Cardiac muscle cell (in vitro differentiated cells and primary cell): ENCODE results near the gene JAK3. TPM values are rescaled to one million over a fixed set of nuclear protein-coding genes. Genes with fewer than 3 reads are reported as not detected.
"Not testable (repeated sequence)": the region's sequence is repeated elsewhere in the genome, so short reads cannot be mapped to it uniquely, and the experiment has no call there.

Source experiments
- DNase-seq, 2 donors: peaks; one replicate each; pipeline versions ENCODE4 v3.0.0 to v3.0.0-alpha.2; 2010 to 2017; ENCODE audit warnings: low read depth in 1 of 2, low spot score in 1 of 2
- H3K27ac ChIP-seq: fragments of 200-600 bp; sonication (generic); 2 replicates; pipeline ENCODE4 v1.5.1; 2016
- H3K27me3 ChIP-seq: fragments of 200-600 bp; sonication (generic); 2 replicates; pipeline ENCODE4 v1.6.0; 2016; ENCODE audit warnings: control low read depth
- H3K36me3 ChIP-seq: fragments of 200-600 bp; sonication (generic); 2 replicates; pipeline ENCODE4 v1.5.1; 2016; ENCODE audit warnings: control low read depth
- H3K4me1 ChIP-seq: fragments of 200-600 bp; sonication (generic); 2 replicates; pipeline ENCODE4 v1.8.1; 2017; ENCODE audit warnings: low read depth, mild to moderate bottlenecking, mixed run types
- H3K4me3 ChIP-seq: fragments of 200-600 bp; sonication (generic); 2 replicates; pipeline ENCODE4 v1.5.1; 2016; ENCODE audit warnings: mild to moderate bottlenecking
- H3K9me3 ChIP-seq: fragments of 200-600 bp; sonication (generic); 2 replicates; pipeline ENCODE4 v1.5.1; 2017; ENCODE audit warnings: low read depth, mild to moderate bottlenecking, control low read depth
- polyA plus RNA-seq: library from polyadenylated mRNA; unstranded; fragments of >200 nt; fragmentation: Nextera tagmentation; extraction: Ambion mirVana; gene quantifications from 2 replicates; pipeline ENCODE4 v1.2.1, GENCODE V29; 2016
- total RNA-seq: library from RNA; depleted of rRNA; stranded (reverse); fragments of >200 nt; gene quantifications from 2 replicates; pipeline ENCODE4 v1.2.3, GENCODE V29; 2016
- TF ChIP-seq, protein P1 (sequence below): IDR thresholded peaks from 2 replicates; pipeline ENCODE4 v1.5.1; 2012; ENCODE audit warnings: low read depth, mild to moderate bottlenecking, low read length

JAK3 gene
- total RNA-seq (3.2 and 14.5 TPM in 2 replicates), polyA plus RNA-seq (1.5 and 11.0 TPM in 2 replicates)

DNA sequence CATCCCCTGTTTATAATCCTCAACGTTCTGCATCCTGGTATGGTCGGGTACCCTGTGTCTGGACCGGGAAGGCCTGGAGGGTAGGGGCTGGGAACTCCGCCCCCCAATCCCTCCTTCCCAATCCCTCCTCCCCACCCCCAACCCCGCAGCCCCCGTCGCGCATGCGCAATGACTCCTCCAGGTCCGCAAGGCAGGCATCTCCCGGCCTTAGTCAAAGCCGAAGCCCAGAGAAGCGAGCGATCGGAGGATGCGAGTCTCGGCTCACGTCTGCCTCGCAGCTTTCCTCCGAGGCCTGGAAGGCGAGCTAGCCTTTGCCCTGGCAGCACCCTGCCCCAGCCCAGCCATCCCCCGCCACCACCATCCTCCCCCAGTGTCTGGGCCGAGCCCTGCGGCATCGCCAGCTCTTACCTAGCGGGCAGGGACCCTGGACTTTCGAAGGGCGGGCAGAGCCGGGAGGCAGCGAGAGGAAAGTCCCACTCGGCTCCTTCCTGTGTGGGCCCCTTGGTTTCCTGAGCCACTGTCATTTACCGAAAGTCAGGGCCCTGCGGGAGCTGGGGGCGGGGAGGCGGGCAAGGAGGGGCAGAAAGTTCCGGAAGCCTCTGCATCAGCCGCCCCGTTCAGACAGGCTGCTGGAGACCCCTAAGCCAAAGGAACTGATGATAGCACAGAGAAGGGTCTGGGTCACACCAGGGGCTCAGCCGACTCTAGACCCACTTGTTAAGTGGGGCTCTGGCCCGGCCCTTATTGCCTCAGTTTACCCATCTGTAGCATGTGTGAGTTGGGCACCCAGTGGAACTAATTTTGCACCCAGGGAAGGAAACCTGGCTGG is at the start of gene JAK3:
JAK3 (minus strand) TSS at position 445 of the 829 bp plus-strand sequence. CDS start 3,565 bp downstream, outside the sequence.
- H3K27me3 ChIP-seq: no peaks in the 10 kb centered on the region
- H3K27ac ChIP-seq: no peak within 1 kb of the TSS
- no peaks in the 10 kb centered on the region for H3K36me3 ChIP-seq
- no peaks in the 10 kb centered on the region for H3K4me1 ChIP-seq
- TF ChIP-seq, protein P1, sequence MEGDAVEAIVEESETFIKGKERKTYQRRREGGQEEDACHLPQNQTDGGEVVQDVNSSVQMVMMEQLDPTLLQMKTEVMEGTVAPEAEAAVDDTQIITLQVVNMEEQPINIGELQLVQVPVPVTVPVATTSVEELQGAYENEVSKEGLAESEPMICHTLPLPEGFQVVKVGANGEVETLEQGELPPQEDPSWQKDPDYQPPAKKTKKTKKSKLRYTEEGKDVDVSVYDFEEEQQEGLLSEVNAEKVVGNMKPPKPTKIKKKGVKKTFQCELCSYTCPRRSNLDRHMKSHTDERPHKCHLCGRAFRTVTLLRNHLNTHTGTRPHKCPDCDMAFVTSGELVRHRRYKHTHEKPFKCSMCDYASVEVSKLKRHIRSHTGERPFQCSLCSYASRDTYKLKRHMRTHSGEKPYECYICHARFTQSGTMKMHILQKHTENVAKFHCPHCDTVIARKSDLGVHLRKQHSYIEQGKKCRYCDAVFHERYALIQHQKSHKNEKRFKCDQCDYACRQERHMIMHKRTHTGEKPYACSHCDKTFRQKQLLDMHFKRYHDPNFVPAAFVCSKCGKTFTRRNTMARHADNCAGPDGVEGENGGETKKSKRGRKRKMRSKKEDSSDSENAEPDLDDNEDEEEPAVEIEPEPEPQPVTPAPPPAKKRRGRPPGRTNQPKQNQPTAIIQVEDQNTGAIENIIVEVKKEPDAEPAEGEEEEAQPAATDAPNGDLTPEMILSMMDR: no peak
- no peaks in the 10 kb centered on the region for H3K9me3 ChIP-seq
- H3K4me3 ChIP-seq: no peak within 1 kb of the TSS
- DNase-seq: peak; percentile 83 to 89

DNA sequence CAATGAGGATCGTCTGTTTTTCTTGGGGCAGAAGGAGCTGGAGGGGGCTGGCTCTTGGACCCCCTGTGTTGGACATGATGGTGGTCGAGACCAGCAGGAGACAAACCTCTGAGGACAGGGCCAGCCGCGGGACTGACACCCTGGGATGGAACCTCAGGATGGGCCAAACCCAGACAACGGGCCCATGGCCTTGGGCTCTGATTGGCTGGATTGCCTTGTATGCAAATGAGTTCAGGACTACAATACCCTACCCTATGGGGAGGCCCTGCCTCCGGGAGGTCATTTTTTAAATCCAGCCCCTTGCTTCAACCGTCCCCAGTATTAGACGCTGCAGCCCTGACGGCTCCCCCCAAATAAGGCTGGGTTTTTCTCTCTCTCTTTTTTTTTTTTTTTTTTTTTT is 46.0 kb upstream of the JAK3 start:
- TF ChIP-seq, protein P1: no peak
- no peaks in the 10 kb centered on the region for H3K27me3 ChIP-seq
- no peak for DNase-seq
- no peak overlapping the region for H3K4me3 ChIP-seq
- no peaks in the 10 kb centered on the region for H3K4me1 ChIP-seq
- no peaks in the 10 kb centered on the region for H3K9me3 ChIP-seq
- no peak overlapping the region for H3K27ac ChIP-seq
- no peaks in the 10 kb centered on the region for H3K36me3 ChIP-seq

DNA sequence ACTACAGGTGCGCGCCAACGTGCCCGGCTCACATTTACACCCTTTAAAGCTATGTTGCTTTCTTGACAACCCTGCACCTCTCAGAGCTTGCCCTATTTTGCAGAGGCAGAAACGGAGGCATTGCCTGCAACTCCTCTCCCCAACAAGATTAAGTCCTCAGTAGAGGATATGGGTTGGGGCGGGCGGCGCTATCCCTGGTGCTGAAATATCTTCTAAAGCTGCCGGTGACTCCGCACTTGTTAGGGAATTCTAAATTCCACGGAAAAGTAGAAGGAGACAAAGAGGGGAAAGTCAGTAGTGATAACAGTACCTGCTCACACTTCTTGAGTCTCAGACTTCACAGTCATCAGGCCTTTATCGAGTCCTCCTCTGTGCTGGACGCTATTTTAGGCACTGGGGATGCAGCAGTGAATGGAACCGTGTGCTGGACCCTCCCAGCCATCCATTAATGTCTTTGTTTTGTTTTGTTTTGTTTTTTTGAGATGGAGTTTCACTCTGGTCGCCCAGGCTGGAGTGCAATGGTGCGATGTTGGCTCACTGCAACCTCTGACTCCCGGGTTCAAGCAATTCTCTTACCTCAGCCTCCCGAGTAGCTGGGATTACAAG is 41.9 kb upstream of the JAK3 start:
- H3K27ac ChIP-seq: no peak overlapping the region
- H3K9me3 ChIP-seq: no peaks in the 10 kb centered on the region
- H3K4me1 ChIP-seq: no peaks in the 10 kb centered on the region
- H3K36me3 ChIP-seq: no peaks in the 10 kb centered on the region
- H3K4me3 ChIP-seq: no peak overlapping the region
- TF ChIP-seq, protein P1: no peak
- DNase-seq: peak; percentile 66 to 86
- H3K27me3 ChIP-seq: no peaks in the 10 kb centered on the region

DNA sequence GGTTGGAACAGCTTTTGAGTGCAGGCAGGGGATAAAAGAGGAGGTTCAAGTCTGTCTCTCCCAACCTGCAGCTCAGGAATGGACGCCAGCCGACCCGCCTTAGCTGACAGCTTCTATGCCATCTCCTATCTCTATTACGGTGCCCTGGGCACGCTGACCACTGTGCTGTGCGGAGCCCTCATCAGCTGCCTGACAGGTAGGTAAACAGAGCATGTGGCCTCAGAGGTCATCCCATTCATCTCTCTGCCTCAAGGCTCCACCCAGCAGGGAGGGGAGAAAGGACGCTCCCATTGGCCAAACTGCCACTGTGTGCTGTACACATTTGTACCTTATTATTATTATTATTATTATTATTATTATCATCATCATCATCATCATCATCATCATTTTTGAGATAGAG is 40.5 kb upstream of the JAK3 start:
- no peak overlapping the region for H3K27ac ChIP-seq
- H3K4me1 ChIP-seq: no peaks in the 10 kb centered on the region
- no peaks in the 10 kb centered on the region for H3K36me3 ChIP-seq
- no peaks in the 10 kb centered on the region for H3K27me3 ChIP-seq
- TF ChIP-seq, protein P1: no peak
- H3K9me3 ChIP-seq: no peaks in the 10 kb centered on the region
- no peak for DNase-seq
- no peak overlapping the region for H3K4me3 ChIP-seq

DNA sequence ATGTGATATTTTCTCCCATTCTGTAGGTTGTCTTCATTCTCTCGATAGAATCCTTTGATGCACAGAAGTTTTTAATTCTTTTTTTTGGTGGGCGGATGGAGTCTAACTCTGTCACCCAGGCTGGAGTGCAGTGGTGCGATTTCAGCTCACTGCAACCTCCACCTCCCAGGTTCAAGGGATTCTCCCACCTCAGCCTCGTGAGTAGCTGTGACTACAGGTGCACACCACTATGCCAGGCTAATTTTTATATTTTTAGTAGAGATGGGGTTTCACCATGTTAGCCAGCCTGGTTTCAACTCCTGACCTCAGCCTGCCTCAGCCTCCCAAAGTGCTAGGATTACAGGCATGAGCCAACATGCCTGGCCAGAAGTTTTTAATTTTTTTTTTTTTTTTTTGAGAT is 39.4 kb upstream of the JAK3 start:
- H3K27ac ChIP-seq, H3K36me3 ChIP-seq, H3K27me3 ChIP-seq, H3K9me3 ChIP-seq, H3K4me3 ChIP-seq, H3K4me1 ChIP-seq, DNase-seq: not testable (repeated sequence)

DNA sequence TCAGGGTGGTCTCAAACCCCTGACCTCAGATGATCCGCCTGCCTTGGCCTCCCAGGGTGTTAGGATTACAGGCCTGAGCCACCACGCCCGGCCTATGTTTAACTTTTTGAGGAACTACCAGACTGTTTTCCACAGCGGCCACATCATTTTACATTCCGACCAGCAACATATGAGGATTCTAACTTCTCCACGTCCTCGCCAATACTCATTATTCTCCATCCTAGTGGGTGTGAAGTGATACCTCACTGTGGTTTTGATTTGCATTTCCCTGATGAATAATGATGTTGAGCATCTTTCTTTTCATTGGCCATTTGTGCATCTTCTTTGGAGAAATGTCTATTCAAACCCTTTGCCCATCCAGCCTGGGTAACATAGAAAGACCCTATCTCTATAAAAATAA is 38.7 kb upstream of the JAK3 start:
- TF ChIP-seq, protein P1: no peak
- DNase-seq: no peak

More for the DNA sequence above, 38.7 kb upstream of the JAK3 start:
- H3K36me3 ChIP-seq: no peaks in the 10 kb centered on the region
- H3K27me3 ChIP-seq: no peaks in the 10 kb centered on the region
- H3K27ac ChIP-seq: no peak overlapping the region
- H3K4me3 ChIP-seq: no peak overlapping the region
- no peaks in the 10 kb centered on the region for H3K4me1 ChIP-seq
- H3K9me3 ChIP-seq: no peaks in the 10 kb centered on the region
